GM12872 (cell line): ENCODE measurements around the gene BLOC1S1.

Experiments used
- CTCF ChIP-seq: IDR thresholded peaks from 3 replicates; pipeline ENCODE4 v1.5.1; 2011; ENCODE audit warnings: low read depth, mild to moderate bottlenecking, low read length, moderate library complexity; ENCODE audit not compliant: insufficient read depth

The BLOC1S1 gene

DNA sequence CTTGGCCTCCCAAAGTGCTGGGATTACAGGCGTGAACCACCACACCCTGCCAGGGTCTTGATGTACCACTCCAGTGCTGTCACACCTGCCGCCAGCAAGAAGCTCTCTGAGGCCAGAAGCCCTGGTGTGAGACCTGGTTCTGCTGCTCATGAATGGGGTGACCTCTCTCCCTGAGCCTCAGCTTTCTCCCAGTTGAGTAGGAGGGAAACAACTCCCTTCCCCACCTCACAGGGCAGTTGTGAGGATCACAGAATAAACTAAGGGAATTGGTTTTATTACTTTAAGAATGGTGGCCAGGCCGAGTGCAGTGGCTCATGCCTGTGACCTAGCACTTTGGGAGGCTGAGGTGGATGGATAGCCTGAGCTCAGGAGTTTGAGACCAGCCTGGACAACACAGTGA is 18.7 kb downstream of the BLOC1S1 start:
- no peak for TF ChIP-seq CTCF

GRCh38 chr12:55736076-55736475 is 20.2 kb downstream of the BLOC1S1 start:
- no peak for TF ChIP-seq CTCF

DNA sequence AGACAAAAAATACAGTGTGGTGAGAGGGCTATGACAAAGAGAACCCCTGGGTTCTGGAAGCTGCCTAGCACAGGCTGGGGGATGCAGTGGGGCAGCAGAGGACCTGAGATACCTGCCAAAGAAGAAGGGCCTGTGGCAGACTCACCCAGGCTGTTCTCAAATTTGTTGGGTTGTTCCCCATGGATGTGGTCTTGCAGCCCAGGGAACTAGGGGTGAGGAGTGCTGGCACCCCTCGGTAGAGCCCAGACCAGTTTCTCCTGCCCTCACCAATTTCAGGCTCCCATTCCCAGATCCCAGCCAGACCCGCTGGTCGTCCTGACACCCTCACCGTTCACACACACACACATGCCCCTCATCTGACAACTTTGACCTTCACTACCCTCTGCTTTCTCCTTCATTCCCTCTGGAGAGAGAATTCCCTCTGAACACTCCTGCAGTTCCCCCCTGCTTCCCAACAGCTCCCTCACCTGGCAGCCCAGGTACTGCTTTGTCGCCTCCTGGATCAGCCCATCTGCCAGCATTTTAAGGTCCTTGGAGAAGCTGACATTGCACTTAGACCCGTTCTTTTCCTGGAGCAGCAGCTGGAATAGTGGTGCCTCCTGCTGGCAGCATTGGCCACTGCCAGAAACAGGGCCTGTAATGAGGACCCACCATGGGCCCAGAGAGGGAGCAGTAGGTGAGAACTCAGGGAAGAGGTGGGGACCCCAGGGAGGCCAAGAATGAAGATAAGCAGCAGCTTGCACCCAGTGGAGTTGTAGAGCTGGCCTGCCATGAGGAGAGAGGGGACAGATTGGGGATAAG is 21.1 kb downstream of the BLOC1S1 start:
- TF ChIP-seq CTCF, result peak; percentile 93

- TF ChIP-seq CTCF, result peak; percentile 25; the same call in 1 of the 3 replicates
Measured at GRCh38 chr12:55737581-55738122, 21.8 kb downstream of the BLOC1S1 start.

DNA sequence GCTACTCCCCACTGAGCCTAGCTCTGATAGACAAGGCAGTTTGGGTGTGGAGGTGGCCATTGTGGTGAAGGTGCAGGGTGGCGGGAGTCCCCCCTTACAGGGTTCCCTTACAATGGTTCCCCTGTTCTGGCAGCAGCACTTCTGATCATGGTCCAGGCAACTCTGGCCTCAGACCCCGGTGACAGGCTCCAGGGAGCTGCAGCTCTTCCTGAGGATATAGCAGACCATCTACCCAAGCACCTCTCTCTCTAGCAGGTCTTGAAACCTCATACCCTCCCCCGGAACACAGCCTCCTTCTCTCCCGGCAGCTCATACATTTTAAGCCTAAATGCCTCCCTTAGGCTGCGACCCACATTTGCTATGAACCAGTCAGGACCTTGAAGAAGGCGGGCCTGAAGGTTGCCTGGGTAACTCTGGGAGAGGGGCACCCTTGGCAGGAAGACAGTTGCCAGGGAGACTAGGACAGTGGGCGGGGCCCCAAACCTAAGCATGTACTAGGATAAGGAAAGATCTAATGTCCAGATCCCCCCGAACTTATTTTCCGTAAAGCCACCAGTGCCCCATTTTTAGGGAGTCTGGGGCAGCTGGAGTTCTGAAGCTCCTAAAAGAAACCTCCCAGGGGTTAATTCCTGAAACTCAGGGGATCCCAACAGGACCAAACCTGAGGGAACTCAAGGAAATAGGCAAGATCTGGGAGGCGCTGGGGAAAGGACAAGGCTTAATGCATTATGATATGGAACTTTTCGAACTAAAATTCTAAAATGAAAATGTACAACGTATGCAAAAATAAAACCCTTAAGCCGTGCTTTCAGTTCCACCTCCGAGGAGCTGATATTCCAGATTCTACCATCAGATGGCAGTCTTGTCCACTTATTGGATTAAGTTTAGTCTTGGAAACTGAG is 22.5 kb downstream of the BLOC1S1 start:
- peak; percentile 74 for TF ChIP-seq CTCF

- TF ChIP-seq CTCF, result no peak
Measured at GRCh38 chr12:55739025-55739378, 23.2 kb downstream of the BLOC1S1 start.
